Measurements from ENCODE around the gene RBBP8. TPM values are rescaled to one million over a fixed set of nuclear protein-coding genes. Genes with fewer than 3 reads are reported as not detected.
"Not testable (repeated sequence)": the region's sequence is repeated elsewhere in the genome, so short reads cannot be mapped to it uniquely, and the experiment has no call there.

Gene RBBP8
- total RNA-seq, 1 donor from 2014 or later: 1.9 TPM

DNA sequence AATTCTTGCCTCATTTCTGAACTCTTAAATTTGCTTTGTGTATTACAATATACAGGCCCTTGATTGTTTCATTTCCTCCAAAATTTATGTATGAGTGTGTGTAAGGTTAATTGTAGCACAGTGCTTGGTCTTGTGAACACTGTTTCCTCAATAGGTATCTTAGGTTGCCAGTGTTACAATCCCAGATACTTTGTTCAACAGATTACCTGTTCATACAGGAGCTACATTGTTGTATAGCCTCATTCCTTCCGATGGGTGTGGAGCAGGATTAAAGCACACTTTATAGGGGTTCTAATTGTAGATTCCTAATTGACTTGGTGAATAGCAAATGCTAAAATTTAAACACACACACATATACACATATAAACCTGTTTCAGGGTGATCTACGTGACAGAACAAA, 10.7 kb downstream of the RBBP8 start:
- no peaks in the 10 kb centered on the region for H3K9me3 ChIP-seq
- intact Hi-C loops (cut with DNase I): no loop called here
- no peak overlapping the region for H3K27ac ChIP-seq
- TF ChIP-seq CTCF (IDR thresholded peaks at IDR 0.05): no peak
- H3K4me3 ChIP-seq: no peak overlapping the region
- DNase-seq (ENCODE audit: low spot score in 2 of 2): no peak
- H3K36me3 ChIP-seq: peaks cover 0 to 3% of the 10 kb centered on the region in 2 donors
- no peaks in the 10 kb centered on the region for H3K4me1 ChIP-seq
- no peaks in the 10 kb centered on the region for H3K27me3 ChIP-seq

- Histone ChIP-seq H3K4me3 (no peak overlapping the region), H3K9me3 (no peaks in the 10 kb centered on the region), H3K36me3 (peaks cover 0 to 9% of the 10 kb centered on the region in 2 donors), H3K27ac (no peak overlapping the region), H3K27me3 (no peaks in the 10 kb centered on the region), H3K4me1 (no peaks in the 10 kb centered on the region)
- no peak for DNase-seq (ENCODE audit: low spot score in 2 of 2)
- no peak for TF ChIP-seq CTCF (IDR thresholded peaks at IDR 0.05)
- intact Hi-C loops (cut with DNase I): no loop called here
Measured at GRCh38 chr18:22946217-22946616, 13.1 kb downstream of the RBBP8 start.

DNA sequence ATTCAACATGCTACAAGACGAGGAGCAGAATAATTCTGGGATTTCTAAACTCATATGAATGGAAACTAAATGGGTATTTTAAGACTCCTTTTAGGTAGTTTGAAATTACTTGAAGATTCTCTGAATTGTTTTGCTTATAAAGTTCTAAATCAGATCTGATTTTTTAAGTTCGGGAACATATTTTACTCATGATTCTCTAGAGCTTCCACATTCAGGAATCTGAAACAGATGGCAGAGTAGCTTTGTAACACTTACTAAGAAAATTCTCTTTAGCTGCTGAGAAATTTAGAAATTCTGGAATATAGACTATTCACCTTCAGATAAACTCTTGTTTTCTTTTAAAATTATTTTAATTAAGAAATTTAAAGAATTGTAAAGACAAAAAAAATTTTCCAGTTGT, 13.7 kb downstream of the RBBP8 start:
- Histone ChIP-seq H3K4me1 (no peaks in the 10 kb centered on the region), H3K9me3 (no peaks in the 10 kb centered on the region), H3K27me3 (no peaks in the 10 kb centered on the region), H3K36me3 (peaks cover 0 to 9% of the 10 kb centered on the region in 2 donors), H3K27ac (no peak overlapping the region), H3K4me3 (no peak overlapping the region)
- no peak for DNase-seq (ENCODE audit: low spot score in 2 of 2)
- intact Hi-C loops (cut with DNase I): no loop called here
- TF ChIP-seq CTCF (IDR thresholded peaks at IDR 0.05): no peak

DNA sequence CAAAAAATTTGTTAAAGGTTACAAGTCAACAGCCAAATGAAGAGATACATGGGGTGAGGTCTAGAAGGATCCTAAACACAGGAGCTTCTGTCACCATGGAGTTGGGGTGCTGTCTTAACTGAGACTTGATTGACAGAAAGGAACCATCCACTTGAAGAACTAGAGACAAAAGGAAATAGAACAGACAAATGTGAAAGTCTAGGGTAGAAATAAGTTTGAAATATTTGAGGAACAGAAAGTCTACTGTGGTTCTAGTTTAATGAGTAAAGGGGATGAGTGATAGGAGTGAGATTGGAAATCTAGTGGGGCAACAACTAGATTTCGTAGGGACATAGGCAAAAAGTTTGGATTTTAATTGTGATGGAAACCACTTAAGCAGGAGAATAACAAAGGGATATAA, 18.7 kb downstream of the RBBP8 start:
- intact Hi-C loops (cut with DNase I): no loop called here
- peaks cover 0 to 17% of the 10 kb centered on the region in 2 donors for H3K36me3 ChIP-seq
- no peak for TF ChIP-seq CTCF (IDR thresholded peaks at IDR 0.05)

DNA sequence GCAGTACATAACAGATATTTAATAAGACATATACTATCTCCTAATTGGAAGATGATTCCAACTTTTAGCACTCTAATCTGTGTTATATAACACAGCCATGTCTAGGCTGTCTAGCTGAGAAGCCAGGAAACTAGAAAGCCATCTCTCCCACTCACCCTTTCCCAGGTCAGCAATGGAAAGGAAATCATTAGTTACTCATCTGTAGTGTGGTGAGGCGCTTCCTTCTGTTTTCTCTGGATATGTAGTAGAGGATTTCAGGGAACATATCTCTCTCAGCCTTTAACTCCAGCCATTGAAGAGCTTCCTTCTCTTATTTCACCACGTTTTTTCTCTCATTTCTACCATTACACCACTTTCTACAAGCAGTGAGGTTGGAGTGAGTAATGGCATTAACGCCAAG, 19.4 kb downstream of the RBBP8 start:
- Histone ChIP-seq H3K27me3 (no peaks in the 10 kb centered on the region), H3K36me3 (peaks cover 0 to 14% of the 10 kb centered on the region in 2 donors), H3K4me1 (no peaks in the 10 kb centered on the region), H3K4me3 (no peak overlapping the region), H3K9me3 (no peaks in the 10 kb centered on the region), H3K27ac (no peak overlapping the region)
- no peak for DNase-seq (ENCODE audit: low spot score in 2 of 2)
- no peak for TF ChIP-seq CTCF (IDR thresholded peaks at IDR 0.05)
- intact Hi-C loops (cut with DNase I): no loop called here

More for the DNA sequence above, 18.7 kb downstream of the RBBP8 start:
- Histone ChIP-seq H3K27me3 (no peaks in the 10 kb centered on the region), H3K4me1 (no peaks in the 10 kb centered on the region), H3K27ac (no peak overlapping the region), H3K4me3 (no peak overlapping the region), H3K9me3 (no peaks in the 10 kb centered on the region)
- no peak for DNase-seq (ENCODE audit: low spot score in 2 of 2)

DNA sequence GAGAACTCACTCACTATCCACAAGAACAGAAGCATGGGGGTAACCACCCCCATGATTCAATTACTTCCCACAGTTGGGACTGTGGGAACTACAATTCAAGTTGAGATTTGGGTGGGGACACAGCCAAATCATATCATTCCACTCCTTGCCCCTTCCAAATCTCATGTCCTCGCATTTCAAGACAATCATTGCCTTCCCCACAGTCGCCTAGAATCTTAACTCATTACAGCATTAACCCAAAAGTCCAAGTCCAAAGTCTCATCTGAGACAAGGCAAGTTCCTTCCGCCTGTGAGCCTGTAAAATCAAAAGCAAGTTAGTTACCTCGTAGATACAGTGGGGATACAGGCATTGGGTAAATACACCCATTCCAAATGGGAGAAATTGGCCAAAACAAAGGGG, 20.9 kb downstream of the RBBP8 start:
- H3K27ac ChIP-seq; H3K9me3 ChIP-seq; intact Hi-C loops (cut with DNase I); H3K27me3 ChIP-seq; DNase-seq (ENCODE audit: low spot score in 2 of 2); H3K4me1 ChIP-seq; H3K4me3 ChIP-seq: not testable (repeated sequence)
- H3K36me3 ChIP-seq: peaks cover 0 to 14% of the 10 kb centered on the region in 2 donors
